NOMO-1 treated with DMSO at 0.1 percent for 48 hours (cell line): ENCODE results near the gene PGRMC1.
"Not testable (repeated sequence)": the region's sequence is repeated elsewhere in the genome, so short reads cannot be mapped to it uniquely, and the experiment has no call there.

Experiments
- DNase-seq: peaks from one replicate; lab custom pipeline; 2025; ENCODE audit not compliant: unreplicated experiment; lab: John Stamatoyannopoulos, UW

PGRMC1 gene

DNA sequence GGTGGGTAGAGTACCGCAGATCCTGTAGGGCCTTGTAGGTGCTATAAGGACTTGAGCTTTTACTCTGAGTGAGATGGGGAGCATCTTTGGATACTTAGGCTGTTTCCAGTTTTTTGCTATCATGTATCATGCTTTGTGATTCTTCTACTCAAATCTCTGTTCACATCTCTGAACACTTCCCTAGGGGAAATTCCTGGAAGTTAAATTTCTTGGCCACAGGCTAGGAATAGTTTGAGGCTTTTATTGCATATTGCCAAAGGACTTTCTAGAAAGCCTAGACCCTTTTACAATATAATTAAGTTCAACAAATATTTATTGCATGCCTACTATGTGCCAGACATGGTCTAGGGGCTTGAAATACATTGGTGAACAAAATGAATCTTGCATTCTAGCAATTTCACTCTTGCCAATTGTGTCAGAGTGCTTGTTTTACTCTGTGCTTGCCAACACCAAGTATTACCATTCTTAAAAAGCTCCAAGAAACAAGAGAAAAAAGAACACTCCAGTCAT, 4.1 kb upstream of the PGRMC1 start:
- no peak for DNase-seq

DNA sequence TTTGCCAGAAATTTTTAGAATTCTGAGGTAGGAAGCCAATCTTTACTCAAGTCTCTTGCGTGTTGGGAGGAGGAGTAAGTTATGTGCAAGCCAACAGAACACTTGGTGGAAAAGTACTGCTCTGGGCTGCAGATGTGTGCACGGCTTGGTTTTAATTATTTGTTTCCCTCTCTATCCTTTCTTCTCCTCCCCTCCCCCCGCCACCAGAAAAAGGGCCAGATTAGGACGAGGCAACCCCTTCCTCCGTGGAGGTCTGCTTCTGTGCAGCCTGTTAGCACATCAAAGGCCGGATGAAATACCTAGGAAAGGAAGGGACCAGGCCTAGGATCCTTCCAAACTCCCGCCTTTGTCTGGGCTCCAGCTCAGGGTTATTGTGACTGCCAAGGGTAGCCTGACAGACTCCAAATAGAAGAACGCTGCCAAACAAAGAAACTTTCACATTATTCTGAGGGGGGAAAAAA, 1.0 kb upstream of the PGRMC1 start:
- DNase-seq: no peak

DNA sequence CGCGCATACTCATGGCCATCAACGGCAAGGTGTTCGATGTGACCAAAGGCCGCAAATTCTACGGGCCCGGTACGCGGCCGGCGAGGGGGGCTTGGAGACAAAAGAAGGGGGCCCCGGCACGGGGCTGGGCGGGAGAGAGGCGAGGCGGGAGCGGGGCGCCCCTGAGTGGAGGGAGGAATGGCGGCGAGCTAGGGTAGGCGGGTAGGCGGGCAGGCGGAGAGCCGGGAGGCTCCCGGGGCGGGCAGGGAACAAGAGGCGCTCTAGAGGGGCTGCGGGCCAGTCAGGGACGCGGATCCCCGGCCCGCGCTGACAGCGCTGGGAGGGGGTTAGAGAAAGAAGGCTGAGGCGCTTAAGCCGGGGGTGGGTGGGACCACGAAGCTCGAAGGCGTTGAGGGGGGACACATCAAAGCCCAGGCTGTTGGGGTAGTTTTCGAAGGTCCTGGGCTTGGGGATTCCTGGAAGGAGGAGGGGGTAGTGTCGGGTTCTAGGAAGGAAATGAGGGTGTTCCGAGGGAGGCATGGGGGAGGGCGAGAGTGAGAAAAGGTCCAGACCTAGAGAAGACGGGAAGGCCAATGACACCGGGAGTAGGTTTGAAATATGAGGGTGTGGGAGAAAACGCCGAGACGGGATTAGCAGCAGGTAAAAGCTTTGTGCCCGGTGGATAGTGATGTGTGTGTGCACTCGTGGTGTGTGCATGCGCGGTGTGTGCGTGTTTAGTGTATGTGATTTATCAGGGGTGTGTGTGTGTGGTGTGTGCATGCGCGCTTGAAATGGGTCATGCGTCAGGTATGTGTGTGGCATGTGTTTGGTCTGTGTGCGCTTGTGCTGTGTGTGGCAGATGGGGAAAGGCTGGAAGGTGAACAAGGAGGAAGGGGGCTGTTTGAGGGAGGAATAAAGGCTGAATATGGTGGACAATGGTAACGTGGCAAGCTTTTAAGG, 807 bp downstream of the PGRMC1 start:
- DNase-seq: no peak

DNA sequence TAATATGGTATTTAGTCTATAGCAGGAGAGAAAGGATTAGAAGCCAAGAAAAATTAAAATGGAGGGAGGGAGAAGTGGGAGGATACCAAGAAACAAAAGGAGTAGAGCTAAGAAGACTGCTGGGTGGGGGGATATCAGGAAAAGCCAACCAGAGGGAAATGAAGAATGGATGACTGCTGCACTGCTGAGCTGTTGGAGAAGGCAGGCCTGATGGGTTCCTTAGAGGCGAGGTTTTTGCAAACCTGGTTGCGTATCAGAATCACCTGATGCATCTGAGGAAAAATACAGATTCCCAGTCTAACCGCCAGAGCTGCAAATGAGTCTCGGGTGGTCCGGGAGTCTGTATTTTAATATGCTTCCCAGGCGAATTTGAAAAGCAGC, 1.5 kb downstream of the PGRMC1 start:
- no peak for DNase-seq

DNA sequence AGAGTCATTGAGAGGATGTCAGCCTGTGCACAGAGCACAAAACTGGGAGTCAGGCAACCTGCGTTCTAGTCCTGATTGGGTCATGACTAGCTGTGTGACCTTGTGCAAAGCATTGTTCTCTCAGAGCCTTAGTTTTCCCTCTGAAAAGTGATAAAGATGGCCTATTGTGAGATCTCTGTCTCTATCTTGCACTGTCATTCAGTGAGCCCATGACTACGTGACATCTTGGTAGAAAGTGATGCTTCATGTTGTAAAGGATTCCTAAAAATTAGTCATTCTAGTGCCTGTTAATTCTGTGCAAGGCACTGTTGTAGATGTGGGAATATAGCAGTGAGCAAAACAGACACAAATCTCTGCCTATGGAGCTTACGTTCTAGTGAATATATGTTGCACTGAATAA, 2.5 kb downstream of the PGRMC1 start:
- no peak for DNase-seq

DNA sequence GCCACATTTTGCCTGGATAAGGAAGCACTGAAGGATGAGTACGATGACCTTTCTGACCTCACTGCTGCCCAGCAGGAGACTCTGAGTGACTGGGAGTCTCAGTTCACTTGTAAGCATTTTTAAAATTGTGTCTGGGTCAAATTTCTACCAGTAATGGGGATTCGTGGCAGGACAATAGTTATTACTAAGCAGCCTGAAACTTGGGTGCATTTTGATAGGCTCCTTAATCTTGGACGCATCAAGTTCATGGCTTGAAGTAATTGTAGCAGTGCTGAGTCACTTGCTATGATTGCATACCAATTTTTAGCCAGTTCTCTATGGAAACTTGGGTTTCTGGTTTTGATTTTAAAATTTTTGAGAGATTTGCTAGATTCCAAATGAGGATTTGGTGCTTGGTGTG, 4.3 kb downstream of the PGRMC1 start:
- DNase-seq: no peak

DNA sequence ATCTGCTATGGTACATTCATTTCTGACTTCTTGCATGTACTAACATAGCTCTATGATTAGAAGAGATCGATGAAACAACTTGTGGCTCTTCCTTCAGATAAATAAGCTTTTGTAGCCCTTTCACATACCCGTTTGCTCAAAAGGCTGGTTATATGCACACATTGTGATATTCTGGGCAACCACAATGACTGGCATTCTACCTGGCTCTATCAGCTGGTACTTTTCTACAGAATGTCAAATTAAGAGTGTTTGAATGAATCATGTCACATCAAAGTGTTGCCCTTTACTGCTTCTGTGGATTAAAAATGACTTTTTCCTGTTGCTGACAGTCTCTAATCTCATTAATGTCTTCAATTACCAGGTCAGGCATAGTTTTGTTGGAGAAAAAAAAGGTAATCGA, 11.6 kb downstream of the PGRMC1 start:
- no peak for DNase-seq

DNA sequence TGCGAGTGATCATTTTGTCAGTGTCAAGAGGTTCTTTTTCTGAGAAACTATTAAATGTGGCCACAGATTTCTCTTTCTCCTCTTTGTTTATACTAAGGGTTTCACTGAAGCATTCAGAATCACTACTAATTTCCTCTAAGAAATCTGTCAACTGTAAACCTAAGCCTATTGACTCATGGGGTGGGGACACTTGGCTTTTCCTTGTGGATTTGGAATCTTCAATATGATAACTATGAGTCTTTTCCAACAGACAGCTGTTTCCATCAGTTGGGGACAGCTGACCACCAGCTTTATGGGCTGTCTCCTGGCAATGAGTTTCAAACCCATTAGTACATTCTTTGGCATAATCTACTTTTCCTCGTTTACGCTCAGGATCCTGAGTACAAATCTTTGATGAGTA, 13.8 kb downstream of the PGRMC1 start:
- DNase-seq: no peak

DNA sequence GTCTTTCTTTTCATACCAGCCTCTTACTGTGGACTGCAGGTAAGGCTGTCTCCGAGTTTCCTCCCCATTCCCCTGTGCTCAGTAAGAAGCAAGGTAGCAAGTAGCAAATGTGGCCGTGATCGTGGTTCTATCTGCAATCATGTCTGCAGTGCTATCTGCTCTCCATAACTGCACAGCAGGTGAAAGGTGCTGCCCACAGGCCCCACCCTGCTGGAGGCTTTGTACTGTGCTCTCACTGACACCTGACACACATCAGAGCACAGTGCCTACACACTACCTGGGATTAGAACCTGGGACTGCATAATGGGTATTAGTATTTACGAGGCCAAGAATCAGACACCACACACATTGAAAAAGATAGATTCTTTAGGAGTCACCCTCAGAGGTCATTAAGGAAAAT, 15.3 kb downstream of the PGRMC1 start:
- DNase-seq: no peak

DNA sequence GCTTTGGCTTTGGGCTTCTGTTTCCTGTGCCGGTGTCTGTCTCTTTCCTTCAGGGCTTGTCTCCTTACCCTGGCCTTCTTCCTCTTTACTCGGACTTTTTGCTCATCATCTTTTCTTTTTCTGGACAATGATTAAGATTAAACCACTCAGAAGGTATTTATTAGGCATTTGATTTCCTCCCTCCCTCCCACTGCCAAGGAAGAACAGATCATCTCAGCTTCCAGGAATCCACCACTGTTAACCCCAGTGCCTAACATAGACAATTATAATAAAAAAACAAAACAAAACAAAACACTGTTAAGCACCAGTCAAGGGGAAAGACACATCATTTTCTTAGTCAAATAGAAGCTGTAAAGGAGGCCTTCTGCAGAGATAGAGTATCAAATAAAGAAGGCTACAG, 16.6 kb downstream of the PGRMC1 start:
- no peak for DNase-seq

DNA sequence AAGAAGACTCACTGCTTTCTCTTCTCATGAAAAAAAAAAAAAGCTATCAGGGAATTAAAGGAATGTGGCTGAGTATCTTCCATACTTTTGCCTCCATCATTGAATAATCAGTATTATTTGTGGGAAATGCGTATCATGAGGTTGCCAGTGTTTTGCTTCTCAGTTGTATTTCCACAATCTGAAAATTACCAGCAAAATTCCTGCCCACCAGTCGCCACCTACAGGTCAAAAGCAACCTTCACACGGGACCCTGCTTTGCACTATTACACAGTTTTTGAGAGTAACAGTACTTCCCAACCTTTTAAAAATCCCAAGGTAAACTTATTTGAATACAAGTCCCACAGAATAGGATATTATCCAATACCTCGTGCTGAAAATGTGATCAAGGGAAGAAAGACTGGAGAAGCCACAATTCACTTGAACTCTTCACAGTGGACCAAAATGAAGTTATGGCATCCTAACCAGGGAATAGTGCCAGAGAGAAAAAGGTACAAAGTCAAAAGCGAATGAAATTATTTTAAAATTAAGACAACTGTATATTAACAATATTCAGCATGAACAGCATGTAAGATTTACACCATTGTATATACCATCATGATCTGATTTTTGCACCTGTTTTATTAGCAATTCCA, 30.4 kb downstream of the PGRMC1 start:
- DNase-seq: peak; percentile 29

DNA sequence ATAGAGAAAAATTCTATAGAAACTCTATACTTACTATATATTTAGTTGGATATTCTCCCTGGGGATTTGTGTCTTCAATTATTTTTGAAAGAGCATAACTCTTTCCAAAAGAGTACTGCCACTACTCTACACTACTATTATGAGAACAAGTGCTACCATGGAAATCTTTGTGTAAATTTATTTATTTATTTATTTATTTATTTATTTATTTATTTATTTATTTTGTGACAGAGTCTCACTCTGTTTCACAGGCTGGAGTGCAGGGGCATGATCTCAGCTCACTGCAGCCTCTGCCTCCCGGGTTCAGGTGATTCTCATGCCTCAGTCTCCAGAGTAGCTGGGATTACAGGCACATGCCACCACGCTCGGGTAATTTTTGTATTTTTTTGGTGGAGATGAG, 31.0 kb downstream of the PGRMC1 start:
- DNase-seq: not testable (repeated sequence)

DNA sequence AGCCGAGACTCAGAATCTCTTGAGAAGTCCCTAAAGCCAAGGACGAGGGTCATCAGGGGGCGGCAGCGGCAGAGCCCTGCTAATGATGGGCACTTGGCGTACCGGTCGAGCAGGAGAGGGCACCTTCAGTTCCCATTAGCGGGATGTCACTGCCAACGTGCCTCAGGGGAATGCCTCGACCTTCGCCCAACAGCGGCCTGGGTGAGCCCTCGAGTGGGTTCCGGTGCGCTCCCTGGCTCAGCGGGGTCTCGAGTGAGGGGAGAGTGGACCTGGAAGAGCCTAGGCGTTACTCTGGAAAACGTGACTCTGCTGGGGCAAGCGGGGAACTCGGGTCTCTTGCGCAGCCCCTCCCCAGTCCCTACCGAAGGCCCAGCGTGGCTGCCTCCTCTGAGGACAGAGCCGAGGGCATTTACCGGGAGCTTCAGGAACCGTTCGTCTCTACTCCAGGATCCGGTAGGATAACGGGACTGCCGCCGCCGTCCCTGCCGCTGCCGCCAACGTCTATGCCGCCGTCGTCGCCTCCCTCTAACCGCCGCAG, 36.9 kb downstream of the PGRMC1 start:
- no peak for DNase-seq

DNA sequence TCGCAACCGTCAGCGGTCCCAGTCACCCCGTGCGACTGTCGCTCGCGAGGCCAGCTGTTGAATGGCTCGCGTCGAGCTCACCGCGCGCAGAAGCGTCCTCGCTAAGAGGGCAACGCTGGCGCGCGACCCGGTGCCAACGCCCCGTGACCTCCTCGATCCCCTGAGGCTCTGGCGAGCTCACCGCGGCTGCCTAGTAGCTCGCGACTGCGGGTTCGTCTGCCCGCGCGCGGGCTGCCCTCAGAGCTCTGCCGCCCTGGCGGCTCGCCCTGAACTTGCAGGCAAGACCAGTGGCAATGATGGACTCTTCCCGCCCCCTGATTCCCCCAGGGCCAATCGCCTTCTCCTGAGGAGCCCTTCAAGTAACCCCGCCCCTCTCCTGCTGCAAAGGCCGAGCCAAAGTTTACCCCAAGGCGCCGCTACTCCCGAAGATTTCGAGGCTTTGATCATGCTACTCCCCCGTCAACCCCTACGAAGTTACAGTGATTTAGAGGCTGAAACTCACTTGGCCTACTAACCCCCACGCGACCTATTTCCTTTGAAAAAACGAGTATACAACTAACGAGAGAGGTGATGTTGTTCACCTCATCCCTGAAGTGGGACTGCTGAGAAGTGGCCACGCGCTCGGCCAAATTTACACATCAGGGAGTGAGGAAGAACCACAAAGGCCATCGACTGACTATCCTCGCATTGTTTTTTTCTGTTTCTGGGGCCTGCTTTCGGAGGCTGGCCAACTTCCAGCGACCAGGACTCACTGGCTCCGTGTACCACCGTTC, 37.5 kb downstream of the PGRMC1 start:
- no peak for DNase-seq

DNA sequence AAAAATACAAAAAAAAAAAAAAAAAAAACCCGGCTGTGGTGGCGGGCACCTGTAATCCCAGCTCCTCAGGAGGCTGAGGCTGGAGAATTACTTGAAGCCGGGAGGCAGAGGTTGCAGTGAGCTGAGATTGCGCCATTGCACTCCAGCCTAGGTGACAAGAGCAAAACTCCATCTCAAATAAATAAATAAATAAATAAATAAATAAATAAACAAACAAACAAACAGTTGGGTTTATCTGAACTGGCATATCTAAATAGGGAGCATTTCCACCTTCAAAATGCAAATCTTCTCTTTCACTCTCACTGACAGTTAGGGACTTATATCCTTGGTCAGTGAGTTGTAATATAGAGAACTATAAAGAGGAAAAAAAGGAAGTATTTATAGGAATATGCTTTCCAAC, 46.3 kb downstream of the PGRMC1 start:
- DNase-seq: not testable (repeated sequence)

DNA sequence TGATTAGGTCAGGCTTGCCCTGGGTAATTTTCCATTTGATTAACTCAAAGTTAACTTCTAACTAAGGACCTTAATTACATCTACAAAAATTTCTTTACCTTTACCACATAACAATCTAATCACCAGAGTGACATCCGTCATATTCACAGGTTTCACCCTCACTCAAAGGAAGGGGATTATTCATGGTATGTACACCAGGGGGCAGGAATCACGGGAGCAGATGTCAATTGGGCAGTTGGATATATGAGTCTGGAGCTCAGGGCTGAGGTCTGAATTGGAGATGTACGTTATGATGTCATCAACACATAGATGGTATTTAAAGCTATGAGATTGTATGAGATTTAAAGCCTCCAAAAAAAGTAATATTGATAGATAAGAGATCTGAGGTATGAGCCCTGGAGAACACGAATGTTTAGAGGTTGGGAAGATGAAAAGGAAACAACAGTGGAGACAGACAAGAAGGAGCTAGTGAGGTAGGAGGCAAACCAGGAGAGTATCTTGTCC, 52.9 kb downstream of the PGRMC1 start:
- DNase-seq: no peak

DNA sequence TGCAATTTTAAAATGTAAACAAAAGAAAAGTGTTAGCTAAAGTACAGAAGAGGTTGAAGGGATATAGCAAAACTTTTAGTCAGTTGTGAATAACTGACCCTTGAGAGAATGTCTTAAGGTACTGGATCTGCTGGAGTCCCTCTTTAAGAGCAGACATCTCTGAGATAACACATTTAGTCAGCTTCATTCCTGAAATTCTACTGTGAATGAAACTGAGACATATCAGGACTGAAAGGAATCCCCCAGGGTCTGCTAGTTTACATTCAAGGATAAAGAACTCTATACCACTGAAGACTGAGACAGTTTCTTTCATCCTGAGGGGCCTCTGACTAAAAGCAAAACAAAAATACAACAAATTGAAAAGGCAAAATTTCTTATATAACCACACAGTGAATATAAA, 54.4 kb downstream of the PGRMC1 start:
- no peak for DNase-seq

DNA sequence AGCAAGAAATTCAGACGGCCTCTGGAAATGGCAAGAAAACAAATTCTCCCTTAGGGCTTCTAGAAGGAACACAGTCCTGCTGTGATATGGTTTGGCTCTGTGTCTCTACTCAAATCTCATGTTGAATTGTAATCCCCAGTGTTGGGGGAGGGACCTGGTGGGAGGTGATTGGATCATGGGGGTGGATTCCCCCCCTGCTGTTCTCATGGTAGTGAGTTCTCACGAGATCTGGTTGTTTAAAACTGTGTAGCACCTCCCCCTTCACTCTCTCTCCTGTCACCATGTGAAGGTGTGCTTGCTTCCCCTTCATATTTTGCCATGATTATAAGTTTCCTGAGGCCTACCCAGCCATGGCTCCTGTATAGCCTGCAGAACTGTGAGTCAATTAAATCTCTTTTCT, 55.2 kb downstream of the PGRMC1 start:
- DNase-seq: not testable (repeated sequence)

DNA sequence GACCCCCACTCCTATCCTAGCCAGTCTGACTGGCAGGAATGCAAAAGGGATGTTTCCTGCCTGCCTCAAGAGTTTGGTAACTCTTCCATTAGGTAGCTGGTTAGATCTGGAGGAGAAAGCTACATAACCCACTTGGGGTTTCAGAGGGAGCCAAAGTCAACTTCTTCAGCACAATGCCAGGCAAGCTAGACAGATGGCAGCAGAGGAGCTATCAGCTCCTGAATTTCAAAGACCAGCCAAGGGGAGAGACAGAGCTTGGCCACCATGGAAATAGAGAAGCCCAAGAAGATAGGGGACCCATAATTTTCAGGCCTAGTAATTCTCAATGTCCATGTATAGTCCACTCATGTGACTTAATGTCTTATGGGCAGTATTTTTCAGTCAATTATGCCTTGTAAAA, 56.4 kb downstream of the PGRMC1 start:
- DNase-seq: no peak
